Trophoblast cell (in vitro differentiated cells and primary cell): Measurements from ENCODE around the gene GNG14. TPM values are rescaled to one million over a fixed set of nuclear protein-coding genes. Genes with fewer than 3 reads are reported as not detected.

Experiments
- DNase-seq, 2 donors: peaks; one replicate each; pipeline ENCODE4 v3.0.0-alpha.2; 2016
- H2AFZ ChIP-seq: 2 replicates; pipeline ENCODE4 v1.6.1; 2013; ENCODE audit warnings: low read length, moderate library complexity, mild to moderate bottlenecking; ENCODE audit not compliant: insufficient read depth, poor library complexity
- H2AK5ac ChIP-seq: 2 replicates; pipeline ENCODE4 v1.6.1; 2013; ENCODE audit warnings: mild to moderate bottlenecking, low read length
- H2BK120ac ChIP-seq: 2 replicates; pipeline ENCODE4 v1.6.1; 2013; ENCODE audit warnings: low read length, mild to moderate bottlenecking, moderate library complexity; ENCODE audit not compliant: insufficient read depth, poor library complexity
- H2BK12ac ChIP-seq: 2 replicates; pipeline ENCODE4 v1.6.1; 2013; ENCODE audit warnings: mild to moderate bottlenecking, low read length, moderate library complexity
- H2BK5ac ChIP-seq: 2 replicates; pipeline ENCODE4 v1.6.1; 2013; ENCODE audit warnings: low read length, low read depth, moderate library complexity, mild to moderate bottlenecking; ENCODE audit not compliant: poor library complexity
- H3K14ac ChIP-seq: 2 replicates; pipeline ENCODE4 v1.6.1; 2013; ENCODE audit warnings: mild to moderate bottlenecking, low read length
- H3K18ac ChIP-seq: 2 replicates; pipeline ENCODE4 v1.6.1; 2013; ENCODE audit warnings: mild to moderate bottlenecking, low read length
- H3K23ac ChIP-seq: 2 replicates; pipeline ENCODE4 v1.6.1; 2013; ENCODE audit warnings: low read length
- H3K27ac ChIP-seq: 2 replicates; pipeline ENCODE4 v1.5.1; 2013; ENCODE audit warnings: low read depth, mild to moderate bottlenecking, inconsistent platforms, low read length, moderate library complexity
- H3K27me3 ChIP-seq: 2 replicates; pipeline ENCODE4 v1.6.1; 2013; ENCODE audit warnings: inconsistent platforms, mild to moderate bottlenecking, low read length, moderate library complexity; ENCODE audit not compliant: insufficient read depth
- H3K36me3 ChIP-seq, 2 experiments: 1 replicate in 1 of 2; 2 replicates in 1 of 2; pipeline ENCODE4 v1.6.1; 2013; ENCODE audit warnings: low read length in 2 of 2, mild to moderate bottlenecking in 2 of 2, moderate library complexity in 1 of 2; ENCODE audit not compliant: insufficient read depth in 2 of 2, control insufficient read depth in 1 of 2
- H3K4ac ChIP-seq: 2 replicates; pipeline ENCODE4 v1.6.1; 2013; ENCODE audit warnings: low read depth, mild to moderate bottlenecking, low read length, moderate library complexity
- H3K4me1 ChIP-seq, 2 experiments: 1 replicate in 1 of 2; 2 replicates in 1 of 2; pipeline ENCODE4 v1.6.1; 2013; ENCODE audit warnings: low read length in 2 of 2, mild to moderate bottlenecking in 2 of 2, moderate library complexity in 1 of 2; ENCODE audit not compliant: insufficient read depth in 2 of 2, control insufficient read depth in 1 of 2
- H3K4me2 ChIP-seq: 2 replicates; pipeline ENCODE4 v1.6.1; 2013; ENCODE audit warnings: inconsistent platforms, mild to moderate bottlenecking, low read length, moderate library complexity
- H3K4me3 ChIP-seq: 2 replicates; pipeline ENCODE4 v1.5.1; 2013; ENCODE audit warnings: mild to moderate bottlenecking, low read depth, low read length, inconsistent platforms
- H3K79me1 ChIP-seq: one replicate; pipeline ENCODE4 v1.6.1; 2013; ENCODE audit warnings: low read length
- H3K79me2 ChIP-seq: 2 replicates; pipeline ENCODE4 v1.6.1; 2013; ENCODE audit warnings: low read length, mild to moderate bottlenecking; ENCODE audit not compliant: control insufficient read depth, insufficient read depth, poor library complexity
- H3K9ac ChIP-seq: 2 replicates; pipeline ENCODE4 v1.6.1; 2013; ENCODE audit warnings: mild to moderate bottlenecking, low read length
- H3K9me3 ChIP-seq: 2 replicates; pipeline ENCODE4 v1.6.1; 2013; ENCODE audit warnings: low read depth, mild to moderate bottlenecking, control low read depth, inconsistent platforms, low read length; ENCODE audit not compliant: insufficient read depth
- H4K12ac ChIP-seq: 2 replicates; pipeline ENCODE4 v1.6.1; 2013; ENCODE audit warnings: low read depth, mild to moderate bottlenecking, low read length, moderate library complexity
- H4K8ac ChIP-seq: 2 replicates; pipeline ENCODE4 v1.6.1; 2013; ENCODE audit warnings: low read depth, mild to moderate bottlenecking, low read length, moderate library complexity
- H4K91ac ChIP-seq: one replicate; pipeline ENCODE4 v1.6.1; 2013; ENCODE audit warnings: low read depth, mild to moderate bottlenecking, low read length, moderate library complexity
- WGBS: extraction: QIAGEN DNeasy Blood & Tissue Kit; methylation state at CpG from one replicate; pipeline ENCODE4 v1.1.7; 2013; ENCODE audit warnings: missing lambda C conversion rate; ENCODE audit not compliant: insufficient read length, insufficient coverage; ENCODE audit errors: extremely low coverage; 5-methylcytosine and 5-hydroxymethylcytosine counted together
- polyA plus RNA-seq: library from polyadenylated mRNA; stranded (reverse); fragments of 200-250 nt; gene quantifications from 2 replicates; pipeline ENCODE4 v1.2.3, GENCODE V29; 2013

GNG14 gene
- not detected in 2 replicates for polyA plus RNA-seq

DNA sequence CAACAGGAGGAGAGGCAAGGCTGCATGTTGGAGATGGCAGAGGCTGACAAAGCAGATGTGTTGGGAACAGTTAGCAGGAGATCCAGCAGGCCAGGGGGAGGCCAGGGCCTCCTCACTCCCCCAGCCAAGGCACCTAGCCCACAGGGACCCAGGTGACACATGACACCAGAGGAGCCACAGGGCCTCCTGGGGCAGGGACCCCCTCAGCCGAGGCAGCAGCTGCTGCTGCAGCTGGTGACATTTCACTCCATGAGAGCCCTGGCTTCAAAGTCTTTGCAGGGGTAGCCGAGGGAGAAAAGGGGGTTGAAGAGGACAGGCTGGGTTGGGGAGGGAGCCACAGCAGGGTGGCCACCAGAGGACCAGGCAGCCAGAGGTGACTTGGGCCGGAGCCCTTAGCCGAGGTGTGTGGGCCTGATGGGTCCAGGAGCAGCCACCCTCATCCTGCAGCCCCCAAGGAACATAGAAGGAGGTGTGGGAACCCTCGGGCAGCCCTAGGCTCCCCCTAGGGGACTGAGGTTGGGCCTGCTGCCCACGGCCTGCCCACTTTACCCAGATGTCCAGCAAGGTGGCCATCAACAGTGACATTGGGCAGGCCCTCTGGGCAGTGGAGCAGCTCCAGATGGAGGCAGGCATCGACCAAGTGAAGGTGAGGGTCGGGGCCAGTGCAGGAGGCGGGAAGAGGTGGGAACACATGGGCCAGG, at the start of gene GNG14:
Gene GNG14 (plus strand): TSS at position 503 of the 701 bp plus-strand sequence. CDS start 51 bp downstream, at position 554.
- Histone ChIP-seq H2AK5ac (no peak within 1 kb of the TSS), H3K36me3 (peaks cover 7% of the 10 kb centered on the region in 2 experiments), H3K14ac (no peak within 1 kb of the TSS), H3K27me3 (no peaks in the 10 kb centered on the region), H3K4ac (no peak within 1 kb of the TSS), H3K9me3 (peaks cover 3% of the 10 kb centered on the region), H3K9ac (no peak within 1 kb of the TSS), H3K4me3 (no peak within 1 kb of the TSS), H3K4me1 (no peaks in the 10 kb centered on the region), H3K79me2 (no peaks in the 10 kb centered on the region), H4K8ac (no peak within 1 kb of the TSS), H3K23ac (no peak within 1 kb of the TSS), H4K12ac (no peak within 1 kb of the TSS), H2BK120ac (no peak within 1 kb of the TSS), H2BK12ac (no peak within 1 kb of the TSS), H3K4me2 (no peak within 1 kb of the TSS), H2AFZ (no peak within 1 kb of the TSS), H3K79me1 (no peaks in the 10 kb centered on the region), H2BK5ac (no peak within 1 kb of the TSS), H4K91ac (no peak within 1 kb of the TSS), H3K18ac (no peak within 1 kb of the TSS), H3K27ac (no peak within 1 kb of the TSS)
- WGBS = no CpG with 5 or more reads among the region's 9 CpGs
- DNase-seq = no peak

GRCh38 chr19:12638611-12639182, 49.1 kb upstream of the GNG14 start:
- peak overlapping the region; percentile 82 for H4K12ac ChIP-seq

GRCh38 chr19:12639901-12640613, 47.7 kb upstream of the GNG14 start:
- no peak overlapping the region for H3K9ac ChIP-seq
- peak overlapping the region; percentile 12 for H3K18ac ChIP-seq
- peak overlapping the region; percentile 54 for H2AFZ ChIP-seq
- H3K4me1 ChIP-seq = peaks cover 2 to 5% of the 10 kb centered on the region in 2 experiments
- H3K23ac ChIP-seq = no peak overlapping the region
- no peak overlapping the region for H3K4me3 ChIP-seq
- no peak overlapping the region for H2BK12ac ChIP-seq
- H2BK120ac ChIP-seq = no peak overlapping the region
- no peak overlapping the region for H4K91ac ChIP-seq
- H3K14ac ChIP-seq = peak overlapping the region; percentile 1
- H2AK5ac ChIP-seq = no peak overlapping the region
- no peak overlapping the region for H4K8ac ChIP-seq
- DNase-seq = peak; percentile 63 to 77
- H4K12ac ChIP-seq = no peak overlapping the region
- WGBS = no CpG with 5 or more reads among the region's 39 CpGs
- no peak overlapping the region for H2BK5ac ChIP-seq
- H3K27ac ChIP-seq = no peak overlapping the region
- H3K79me1 ChIP-seq = no peaks in the 10 kb centered on the region
- H3K9me3 ChIP-seq = peaks cover 4% of the 10 kb centered on the region
- H3K27me3 ChIP-seq = no peaks in the 10 kb centered on the region
- no peaks in the 10 kb centered on the region for H3K36me3 ChIP-seq
- peak overlapping the region; percentile 44 for H3K4me2 ChIP-seq
- no peaks in the 10 kb centered on the region for H3K79me2 ChIP-seq
- H3K4ac ChIP-seq = no peak overlapping the region

More at GRCh38 chr19:12638611-12639182, 49.1 kb upstream of the GNG14 start:
- Histone ChIP-seq H4K8ac (no peak overlapping the region), H3K9ac (no peak overlapping the region), H2AK5ac (no peak overlapping the region), H3K14ac (no peak overlapping the region), H3K4me2 (no peak overlapping the region), H2BK12ac (no peak overlapping the region), H3K9me3 (peaks cover 4% of the 10 kb centered on the region), H3K27me3 (no peaks in the 10 kb centered on the region), H3K79me1 (no peaks in the 10 kb centered on the region), H3K4ac (no peak overlapping the region), H2BK5ac (no peak overlapping the region), H3K4me3 (no peak overlapping the region), H3K18ac (no peak overlapping the region), H4K91ac (no peak overlapping the region), H3K36me3 (no peaks in the 10 kb centered on the region), H3K4me1 (peaks cover 2 to 5% of the 10 kb centered on the region in 2 experiments), H2AFZ (no peak overlapping the region), H3K27ac (no peak overlapping the region), H3K23ac (no peak overlapping the region), H2BK120ac (no peak overlapping the region), H3K79me2 (no peaks in the 10 kb centered on the region)
- WGBS = no CpG with 5 or more reads among the region's 22 CpGs
- DNase-seq = no peak

- Histone ChIP-seq H3K4ac (no peak overlapping the region), H2AFZ (no peak overlapping the region), H2AK5ac (no peak overlapping the region), H2BK12ac (no peak overlapping the region), H3K27ac (no peak overlapping the region), H3K9ac (no peak overlapping the region), H3K9me3 (peaks cover 4% of the 10 kb centered on the region), H3K4me3 (no peak overlapping the region), H2BK5ac (no peak overlapping the region), H3K27me3 (no peaks in the 10 kb centered on the region), H4K91ac (no peak overlapping the region), H3K4me2 (no peak overlapping the region), H4K12ac (no peak overlapping the region), H3K36me3 (no peaks in the 10 kb centered on the region), H2BK120ac (no peak overlapping the region), H3K23ac (no peak overlapping the region), H4K8ac (no peak overlapping the region), H3K4me1 (peaks cover 2 to 5% of the 10 kb centered on the region in 2 experiments), H3K79me1 (no peaks in the 10 kb centered on the region), H3K18ac (no peak overlapping the region), H3K14ac (no peak overlapping the region), H3K79me2 (no peaks in the 10 kb centered on the region)
- no CpG with 5 or more reads among the region's 13 CpGs for WGBS
- no peak for DNase-seq
Measured at GRCh38 chr19:12641456-12641855, 46.3 kb upstream of the GNG14 start.
